Keratinocyte (primary cell): ENCODE data around the gene NT5E.

Experiments used
- CTCF ChIP-seq, 3 experiments: IDR thresholded peaks in 1 of 3; conservative IDR thresholded peaks in 1 of 3; optimal IDR thresholded peaks in 1 of 3; 2 replicates in 2 of 3; 3 replicates in 1 of 3; pipeline versions ENCODE3 to v1.5.1; 2011; ENCODE audit warnings: low read length in 3 of 3, mild to moderate bottlenecking in 3 of 3, moderate library complexity in 2 of 3, control low read depth in 1 of 3, inconsistent platforms in 1 of 3; ENCODE audit not compliant: insufficient read depth in 2 of 3; ENCODE audit errors: extremely low read depth in 1 of 3
- EZH2 ChIP-seq: IDR thresholded peaks from one replicate; pipeline ENCODE4 v1.6.1; 2012; ENCODE audit warnings: inconsistent platforms, mild to moderate bottlenecking, low read length, moderate library complexity

DNA sequence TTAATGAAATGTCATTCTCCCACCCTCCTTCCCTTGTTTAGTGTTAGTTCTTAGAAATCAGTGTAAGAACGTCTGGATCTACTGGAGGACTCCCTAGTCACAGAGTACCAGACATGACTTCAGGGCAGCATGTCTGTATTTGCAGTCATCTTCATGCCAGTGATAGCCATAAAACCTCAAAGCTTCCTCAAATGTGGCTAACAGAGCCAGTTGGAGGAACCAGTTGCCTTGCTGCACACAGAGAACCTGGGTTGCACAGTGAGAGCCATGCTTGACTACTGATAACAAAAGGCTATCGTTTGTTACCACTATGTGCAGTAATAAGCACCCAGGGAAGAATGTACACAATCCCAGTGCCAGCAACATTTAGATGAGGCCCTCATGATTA, 20.1 kb downstream of the NT5E start:
- no peak for TF ChIP-seq CTCF (optimal IDR thresholded peaks at IDR 0.05 in 1 of 3, IDR thresholded peaks at IDR 0.05 in 1 of 3, conservative IDR thresholded peaks at IDR 0.05 in 1 of 3; ENCODE audit: extremely low read depth in 1 of 3, insufficient read depth in 2 of 3, low read length in 3 of 3)
- no peak for TF ChIP-seq EZH2
